ENCODE measurements around the gene ZC3H4.

ZC3H4 gene

GRCh38 chr19:47069795-47070194, 43.8 kb downstream of the ZC3H4 start:
- Histone ChIP-seq H3K4me2 (ENCODE audit: low read depth, low read length, poor library complexity, severe bottlenecking) (no peak overlapping the region), H3K9me3 (ENCODE audit: insufficient read depth, low read depth, low read length) (no peaks in the 10 kb centered on the region), H4K20me1 (ENCODE audit: insufficient read depth, low read length, poor library complexity, severe bottlenecking) (no peaks in the 10 kb centered on the region), H3K9ac (ENCODE audit: low read depth, low read length, poor library complexity, severe bottlenecking) (no peak overlapping the region), H3K4me3 (ENCODE audit: low read length, poor library complexity, severe bottlenecking) (no peak overlapping the region), H2AFZ (ENCODE audit: low read length) (no peak overlapping the region), H3K36me3 (ENCODE audit: insufficient read depth, low read length) (peaks cover 96% of the 10 kb centered on the region; the same call in 1 of the 2 replicates), H3K4me1 (ENCODE audit: insufficient read depth, low read length, poor library complexity, severe bottlenecking) (peaks cover 4% of the 10 kb centered on the region), H3K9me2 (replicated peaks; ENCODE audit: low read depth, low read length) (no peaks in the 10 kb centered on the region), H3K79me2 (ENCODE audit: insufficient read depth, low read length) (peaks cover 10% of the 10 kb centered on the region; the same call in 1 of the 2 replicates), H3F3A (ENCODE audit: low read depth) (no peaks in the 10 kb centered on the region), H3K27me3 (ENCODE audit: insufficient read depth, low read length, poor library complexity, severe bottlenecking) (no peaks in the 10 kb centered on the region)
- TF ChIP-seq EZH2phosphoT487 (IDR thresholded peaks at IDR 0.05; ENCODE audit: borderline replicate concordance): no peak
- TF ChIP-seq CTCF (conservative IDR thresholded peaks at IDR 0.05; ENCODE audit: low read length): no peak

GRCh38 chr19:47068876-47069406, 44.6 kb downstream of the ZC3H4 start:
- no peaks in the 10 kb centered on the region for H3K27me3 ChIP-seq (ENCODE audit: insufficient read depth, low read length, poor library complexity, severe bottlenecking)
- H3K9me3 ChIP-seq (ENCODE audit: insufficient read depth, low read depth, low read length): no peaks in the 10 kb centered on the region
- no peak overlapping the region for H2AFZ ChIP-seq (ENCODE audit: low read length)
- no peak for TF ChIP-seq CTCF (conservative IDR thresholded peaks at IDR 0.05; ENCODE audit: low read length)
- TF ChIP-seq EZH2phosphoT487 (IDR thresholded peaks at IDR 0.05; ENCODE audit: borderline replicate concordance): no peak
- H3K4me1 ChIP-seq (ENCODE audit: insufficient read depth, low read length, poor library complexity, severe bottlenecking): no peaks in the 10 kb centered on the region
- H4K20me1 ChIP-seq (ENCODE audit: insufficient read depth, low read length, poor library complexity, severe bottlenecking): no peaks in the 10 kb centered on the region
- no peaks in the 10 kb centered on the region for H3K9me2 ChIP-seq (replicated peaks; ENCODE audit: low read depth, low read length)
- H3K4me2 ChIP-seq (ENCODE audit: low read depth, low read length, poor library complexity, severe bottlenecking): no peak overlapping the region
- H3K4me3 ChIP-seq (ENCODE audit: low read length, poor library complexity, severe bottlenecking): no peak overlapping the region
- H3K9ac ChIP-seq (ENCODE audit: low read depth, low read length, poor library complexity, severe bottlenecking): no peak overlapping the region
- H3K36me3 ChIP-seq (ENCODE audit: insufficient read depth, low read length): peaks cover 95% of the 10 kb centered on the region; the same call in 1 of the 2 replicates
- peaks cover 1% of the 10 kb centered on the region; the same call in 1 of the 2 replicates for H3K79me2 ChIP-seq (ENCODE audit: insufficient read depth, low read length)
- no peaks in the 10 kb centered on the region for H3F3A ChIP-seq (ENCODE audit: low read depth)

DNA sequence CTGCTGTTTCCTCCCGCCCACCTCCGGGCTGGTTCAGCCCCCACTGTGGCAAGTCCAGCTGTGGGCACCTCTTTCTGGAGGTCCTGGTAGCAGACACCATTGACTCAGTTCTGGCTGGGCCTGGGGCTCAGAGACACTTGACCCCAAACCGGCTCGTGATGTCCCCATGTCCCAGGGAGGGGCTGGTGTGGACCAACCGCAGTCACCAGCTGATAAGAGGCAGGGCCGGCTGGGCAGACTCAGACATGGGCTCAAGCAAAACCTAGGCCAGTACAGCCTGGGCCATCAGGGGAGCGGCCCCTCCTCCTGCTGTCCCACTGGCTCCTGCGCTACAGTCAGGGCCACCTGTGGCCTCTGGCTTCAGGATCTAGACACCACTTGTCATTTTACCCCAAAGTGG, 45.3 kb downstream of the ZC3H4 start:
- Histone ChIP-seq H3K36me3 (ENCODE audit: insufficient read depth, low read length) (peaks cover 96% of the 10 kb centered on the region; the same call in 1 of the 2 replicates), H2AFZ (ENCODE audit: low read length) (no peak overlapping the region), H3K9ac (ENCODE audit: low read depth, low read length, poor library complexity, severe bottlenecking) (no peak overlapping the region)

More for the DNA sequence above, 45.3 kb downstream of the ZC3H4 start:
- Histone ChIP-seq H3K4me2 (ENCODE audit: low read depth, low read length, poor library complexity, severe bottlenecking) (no peak overlapping the region), H3K79me2 (ENCODE audit: insufficient read depth, low read length) (no peaks in the 10 kb centered on the region; the same call in 1 of the 2 replicates), H3K4me3 (ENCODE audit: low read length, poor library complexity, severe bottlenecking) (no peak overlapping the region), H3K9me3 (ENCODE audit: insufficient read depth, low read depth, low read length) (no peaks in the 10 kb centered on the region), H3F3A (ENCODE audit: low read depth) (no peaks in the 10 kb centered on the region), H3K9me2 (replicated peaks; ENCODE audit: low read depth, low read length) (no peaks in the 10 kb centered on the region), H3K27me3 (ENCODE audit: insufficient read depth, low read length, poor library complexity, severe bottlenecking) (no peaks in the 10 kb centered on the region), H4K20me1 (ENCODE audit: insufficient read depth, low read length, poor library complexity, severe bottlenecking) (no peaks in the 10 kb centered on the region), H3K4me1 (ENCODE audit: insufficient read depth, low read length, poor library complexity, severe bottlenecking) (no peaks in the 10 kb centered on the region)
- TF ChIP-seq EZH2phosphoT487 (IDR thresholded peaks at IDR 0.05; ENCODE audit: borderline replicate concordance) (no peak), CTCF (conservative IDR thresholded peaks at IDR 0.05; ENCODE audit: low read length) (no peak)

All from Loucy (cell line).